ENCODE data around the gene KCTD5. TPM values are rescaled to one million over a fixed set of nuclear protein-coding genes. Genes with fewer than 3 reads are reported as not detected.

KCTD5 gene
- total RNA-seq, 1 donor from 2014 or later: 21.6 TPM

DNA sequence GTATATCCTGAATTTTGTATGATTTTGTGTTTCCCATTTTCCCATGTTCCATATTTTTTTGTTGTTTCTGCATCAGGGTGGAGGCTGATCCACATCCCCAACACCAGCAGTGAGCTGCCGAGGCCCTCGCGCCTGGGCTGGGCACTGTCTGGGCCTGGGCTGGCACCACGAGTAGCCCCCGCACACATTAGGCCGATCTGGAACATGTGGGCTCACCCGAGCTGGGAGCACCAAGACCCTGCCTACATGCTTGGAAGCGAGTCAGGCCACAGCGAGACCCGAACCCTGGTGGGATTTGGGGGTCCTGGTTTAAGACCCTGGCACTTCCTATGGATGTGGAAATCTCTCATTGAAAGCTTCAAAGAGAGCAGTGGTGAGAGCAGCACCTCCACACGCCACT, 8.5 kb downstream of the KCTD5 start:
- no peak overlapping the region for H3K4me3 ChIP-seq
- H3K9ac ChIP-seq: peak overlapping the region; percentile 27
- no peaks in the 10 kb centered on the region for H3K27me3 ChIP-seq
- peak overlapping the region; percentile 59 for H3K27ac Mint-ChIP-seq
- H3K4me2 ChIP-seq: no peak overlapping the region
- no peaks in the 10 kb centered on the region for H3K36me3 ChIP-seq
- peaks cover 23% of the 10 kb centered on the region for H4K20me1 ChIP-seq (ENCODE audit: low read depth)
- H2AFZ ChIP-seq (replicated peaks): no peak overlapping the region
- no peak for DNase-seq (ENCODE audit: low spot score)
- H3K4me1 ChIP-seq: peaks cover 16% of the 10 kb centered on the region
- H3K9me3 ChIP-seq (ENCODE audit: low read depth): no peaks in the 10 kb centered on the region
- no peak for TF ChIP-seq EZH2 (IDR thresholded peaks at IDR 0.05)
- TF ChIP-seq, protein P1, sequence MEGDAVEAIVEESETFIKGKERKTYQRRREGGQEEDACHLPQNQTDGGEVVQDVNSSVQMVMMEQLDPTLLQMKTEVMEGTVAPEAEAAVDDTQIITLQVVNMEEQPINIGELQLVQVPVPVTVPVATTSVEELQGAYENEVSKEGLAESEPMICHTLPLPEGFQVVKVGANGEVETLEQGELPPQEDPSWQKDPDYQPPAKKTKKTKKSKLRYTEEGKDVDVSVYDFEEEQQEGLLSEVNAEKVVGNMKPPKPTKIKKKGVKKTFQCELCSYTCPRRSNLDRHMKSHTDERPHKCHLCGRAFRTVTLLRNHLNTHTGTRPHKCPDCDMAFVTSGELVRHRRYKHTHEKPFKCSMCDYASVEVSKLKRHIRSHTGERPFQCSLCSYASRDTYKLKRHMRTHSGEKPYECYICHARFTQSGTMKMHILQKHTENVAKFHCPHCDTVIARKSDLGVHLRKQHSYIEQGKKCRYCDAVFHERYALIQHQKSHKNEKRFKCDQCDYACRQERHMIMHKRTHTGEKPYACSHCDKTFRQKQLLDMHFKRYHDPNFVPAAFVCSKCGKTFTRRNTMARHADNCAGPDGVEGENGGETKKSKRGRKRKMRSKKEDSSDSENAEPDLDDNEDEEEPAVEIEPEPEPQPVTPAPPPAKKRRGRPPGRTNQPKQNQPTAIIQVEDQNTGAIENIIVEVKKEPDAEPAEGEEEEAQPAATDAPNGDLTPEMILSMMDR (IDR thresholded peaks at IDR 0.05): no peak
- no peak for TF ChIP-seq EZH2phosphoT487 (IDR thresholded peaks at IDR 0.05)
- H3K36me3 Mint-ChIP-seq: no peaks in the 10 kb centered on the region
- peaks cover 47% of the 10 kb centered on the region for H3K79me2 ChIP-seq (ENCODE audit: low read depth)
- no peak overlapping the region for H3K4me3 Mint-ChIP-seq
- H3K27me3 Mint-ChIP-seq (ENCODE audit: insufficient read depth, low read depth): no peaks in the 10 kb centered on the region
- no peaks in the 10 kb centered on the region for H3F3A ChIP-seq (ENCODE audit: low read depth)
- peaks cover 11% of the 10 kb centered on the region for H3K4me1 Mint-ChIP-seq
- no peaks in the 10 kb centered on the region for H3K9me3 Mint-ChIP-seq
- H3K27ac ChIP-seq: no peak overlapping the region

DNA sequence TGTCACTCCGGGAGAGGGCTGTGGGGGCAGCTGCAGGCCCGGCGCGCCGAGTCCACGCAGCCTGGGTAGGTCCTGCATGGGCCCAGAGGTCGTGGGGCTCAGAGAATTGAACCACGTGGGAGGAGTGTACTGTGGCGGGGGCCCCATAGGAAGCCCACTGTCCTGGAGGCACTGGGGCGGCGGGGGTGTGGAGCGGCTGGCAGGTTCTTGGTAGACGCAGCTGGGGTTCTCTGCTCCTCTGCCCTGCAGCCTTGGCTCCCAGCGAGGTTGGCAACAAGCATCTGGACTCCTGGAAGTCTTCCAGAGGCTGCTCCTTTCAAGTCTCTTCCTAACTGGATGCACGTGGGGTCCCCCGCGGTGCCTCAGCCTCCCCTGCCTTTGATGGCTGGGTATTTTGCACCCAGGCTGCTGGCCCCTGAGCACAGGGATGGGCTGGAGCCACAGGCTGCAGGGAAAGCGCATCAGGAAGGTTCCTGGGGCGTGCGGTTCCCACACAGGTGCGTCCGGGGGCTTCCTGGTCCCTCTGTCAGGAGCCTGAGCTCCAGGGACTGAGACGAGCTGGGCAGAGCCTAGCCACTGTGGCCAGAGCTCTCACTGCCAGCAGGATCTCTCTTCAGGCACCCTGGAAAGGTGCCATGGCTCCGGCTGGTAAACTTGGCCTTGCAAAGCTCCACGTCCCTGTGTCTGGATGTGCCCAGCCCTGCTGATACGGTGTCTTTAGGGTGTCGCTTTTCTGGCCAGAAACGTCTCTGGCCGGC, 9.3 kb downstream of the KCTD5 start:
- no peak for DNase-seq (ENCODE audit: low spot score)
- H3K4me3 Mint-ChIP-seq: no peak overlapping the region
- H3F3A ChIP-seq (ENCODE audit: low read depth): no peaks in the 10 kb centered on the region

DNA sequence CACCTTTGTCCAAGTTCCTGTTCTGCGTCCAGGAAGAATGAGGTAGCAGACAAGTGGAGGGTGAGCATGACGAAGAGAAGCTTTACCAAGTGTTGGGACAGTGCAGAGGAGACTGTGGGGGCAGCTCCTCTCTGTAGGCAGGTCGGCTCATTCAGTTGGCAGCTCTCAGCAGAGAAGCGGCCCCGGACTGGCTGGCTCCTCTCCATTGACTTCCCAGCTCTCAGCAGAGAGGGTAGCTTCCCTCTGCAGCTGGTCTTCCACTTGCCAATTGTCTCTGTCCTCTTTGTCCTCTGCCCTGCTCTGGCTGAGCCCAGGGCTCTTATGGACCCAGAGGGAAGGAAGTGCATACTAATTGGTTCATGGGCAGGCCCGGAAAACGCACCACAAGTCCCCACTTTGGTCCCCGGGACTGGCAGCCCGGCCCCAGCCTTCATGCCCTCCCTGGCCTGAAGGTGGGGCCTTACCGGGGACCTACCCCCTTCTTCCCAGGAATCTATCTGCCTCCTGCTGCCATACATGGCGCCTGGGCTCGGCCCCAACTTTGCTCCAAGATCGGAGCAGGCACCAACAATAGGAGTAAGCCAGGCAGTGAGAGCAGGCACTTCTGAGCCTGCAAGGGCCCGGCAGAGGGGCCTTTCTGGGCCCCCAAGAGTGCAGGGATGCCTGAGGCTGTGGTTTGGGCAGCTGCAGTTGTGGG, 10.1 kb downstream of the KCTD5 start:
- H3K9me3 ChIP-seq (ENCODE audit: low read depth): no peaks in the 10 kb centered on the region
- TF ChIP-seq EZH2phosphoT487 (IDR thresholded peaks at IDR 0.05) (no peak), EZH2 (IDR thresholded peaks at IDR 0.05) (no peak)
- TF ChIP-seq, protein P1 (IDR thresholded peaks at IDR 0.05): no peak
- H4K20me1 ChIP-seq (ENCODE audit: low read depth): peaks cover 17% of the 10 kb centered on the region
- H3K27me3 ChIP-seq: no peaks in the 10 kb centered on the region
- H3K4me1 ChIP-seq: peaks cover 16% of the 10 kb centered on the region
- no peak overlapping the region for H3K4me3 Mint-ChIP-seq
- no peak overlapping the region for H2AFZ ChIP-seq (replicated peaks)
- H3K27me3 Mint-ChIP-seq (ENCODE audit: insufficient read depth, low read depth): peaks cover 3% of the 10 kb centered on the region
- H3K4me2 ChIP-seq: peak overlapping the region; percentile 2
- H3F3A ChIP-seq (ENCODE audit: low read depth): no peaks in the 10 kb centered on the region
- H3K79me2 ChIP-seq (ENCODE audit: low read depth): peaks cover 40% of the 10 kb centered on the region
- H3K4me3 ChIP-seq: no peak overlapping the region
- no peaks in the 10 kb centered on the region for H3K36me3 ChIP-seq
- H3K4me1 Mint-ChIP-seq: peaks cover 11% of the 10 kb centered on the region
- no peaks in the 10 kb centered on the region for H3K9me3 Mint-ChIP-seq
- peaks cover 2% of the 10 kb centered on the region for H3K36me3 Mint-ChIP-seq
- H3K9ac ChIP-seq: peak overlapping the region; percentile 3
- peak; percentile 9 for DNase-seq (ENCODE audit: low spot score)
- no peak overlapping the region for H3K27ac Mint-ChIP-seq
- H3K27ac ChIP-seq: peak overlapping the region; percentile 69

More for the DNA sequence above, 9.3 kb downstream of the KCTD5 start:
- Histone ChIP-seq H3K4me1 (peaks cover 16% of the 10 kb centered on the region), H3K9me3 (ENCODE audit: low read depth) (no peaks in the 10 kb centered on the region), H4K20me1 (ENCODE audit: low read depth) (peaks cover 23% of the 10 kb centered on the region), H3K79me2 (ENCODE audit: low read depth) (peaks cover 47% of the 10 kb centered on the region), H3K4me3 (no peak overlapping the region), H3K4me2 (no peak overlapping the region), H3K36me3 (no peaks in the 10 kb centered on the region), H3K27ac (peak overlapping the region; percentile 46), H2AFZ (replicated peaks) (no peak overlapping the region), H3K27me3 (no peaks in the 10 kb centered on the region), H3K9ac (no peak overlapping the region)
- no peak for TF ChIP-seq EZH2 (IDR thresholded peaks at IDR 0.05)
- TF ChIP-seq, protein P1 (IDR thresholded peaks at IDR 0.05): no peak
- TF ChIP-seq EZH2phosphoT487 (IDR thresholded peaks at IDR 0.05): no peak
- H3K27me3 Mint-ChIP-seq (ENCODE audit: insufficient read depth, low read depth): no peaks in the 10 kb centered on the region
- peaks cover 11% of the 10 kb centered on the region for H3K4me1 Mint-ChIP-seq
- H3K36me3 Mint-ChIP-seq: no peaks in the 10 kb centered on the region
- H3K9me3 Mint-ChIP-seq: no peaks in the 10 kb centered on the region
- no peak overlapping the region for H3K27ac Mint-ChIP-seq

Measured in neural progenitor cell (in vitro differentiated cells).